ENCODE results near the gene SRXN1. TPM values are rescaled to one million over a fixed set of nuclear protein-coding genes. Genes with fewer than 3 reads are reported as not detected.

The SRXN1 gene
- polyA plus RNA-seq, 2 of the 4 experiments (the other 2 are of a cell fraction) = 183 to 262 TPM

- TF ChIP-seq RARB (CRISPR knock-in tag; IDR thresholded peaks at IDR 0.05) (no peak), RNF2 (IDR thresholded peaks at IDR 0.05; ENCODE audit: borderline replicate concordance, low read depth) (no peak), TFCP2L1 (CRISPR knock-in tag; IDR thresholded peaks at IDR 0.05) (no peak), MAX (IDR thresholded peaks at IDR 0.05) (no peak), MYC (IDR thresholded peaks at IDR 0.05; ENCODE audit: borderline replicate concordance, low read length) (no peak), NR3C1 (IDR thresholded peaks at IDR 0.05) (no peak), BCL3 (IDR thresholded peaks at IDR 0.05) (no peak), HEYL (CRISPR knock-in tag; IDR thresholded peaks at IDR 0.05) (no peak), NFE2L2 (conservative IDR thresholded peaks at IDR 0.05; ENCODE audit: low read length) (no peak), ZSCAN20 (CRISPR knock-in tag; IDR thresholded peaks at IDR 0.05) (no peak), FOSL2 (IDR thresholded peaks at IDR 0.05) (no peak), FOSL2 (CRISPR knock-in tag; IDR thresholded peaks at IDR 0.05) (no peak), HDAC2 (IDR thresholded peaks at IDR 0.05) (no peak), TP53 (CRISPR knock-in tag; IDR thresholded peaks at IDR 0.05) (no peak), POLR2A (IDR thresholded peaks at IDR 0.05; ENCODE audit: low read length) (no peak), ZFP36 (IDR thresholded peaks at IDR 0.05; ENCODE audit: borderline replicate concordance, partially characterized antibody) (no peak), EHMT2 (IDR thresholded peaks at IDR 0.05; ENCODE audit: low read depth) (no peak), REST (IDR thresholded peaks at IDR 0.05) (no peak), NPAS2 (CRISPR knock-in tag; IDR thresholded peaks at IDR 0.05; ENCODE audit: borderline replicate concordance) (no peak)
- H3K4me1 ChIP-seq = peaks cover 4% of the 10 kb centered on the region; the same call in 1 of the 3 replicates
- no peaks in the 10 kb centered on the region for H3K9me3 ChIP-seq
- POLR2A ChIA-PET = no interaction called here
- FAIRE-seq (no peak), ATAC-seq (no peak), DNase-seq (ENCODE audit: low read depth in 1 of 2, low spot score in 1 of 2) (no peak)
- 93% methylated on average over 1 of the region's 1 CpG for WGBS (ENCODE audit: missing lambda C conversion rate)
- CTCF ChIA-PET = interaction anchor here (1.2 to 3.1 kb wide), 4 partner anchors 8 to 28 kb away, joined by 3 to 17 read pairs (median 4); no protein-coding TSS in a partner anchor
- no peak overlapping the region for H3K4me3 ChIP-seq
- H3K4me2 ChIP-seq = no peak overlapping the region
- no peak overlapping the region for H3K27ac ChIP-seq
Measured at GRCh38 chr20:638579-638978, 14.4 kb downstream of the SRXN1 start.

- Histone ChIP-seq H3K9me3 (no peaks in the 10 kb centered on the region), H3K4me3 (no peak overlapping the region), H3K4me2 (no peak overlapping the region), H3K4me1 (peaks cover 4% of the 10 kb centered on the region; the same call in 1 of the 3 replicates), H3K27ac (no peak overlapping the region)
- ChIA-PET POLR2A (no interaction called here), CTCF (interaction anchor here (0.8 to 3.1 kb wide), 5 partner anchors 9 to 76 kb away, joined by 3 to 17 read pairs (median 3); no protein-coding TSS in a partner anchor)
- ATAC-seq (no peak), FAIRE-seq (no peak), DNase-seq (ENCODE audit: low read depth in 1 of 2, low spot score in 1 of 2) (no peak)
- 77% methylated on average over 2 of the region's 2 CpGs for WGBS (ENCODE audit: missing lambda C conversion rate)
- TF ChIP-seq NFE2L2 (conservative IDR thresholded peaks at IDR 0.05; ENCODE audit: low read length) (no peak), FOSL2 (IDR thresholded peaks at IDR 0.05) (no peak), FOSL2 (CRISPR knock-in tag; IDR thresholded peaks at IDR 0.05) (no peak), HOXB13 (CRISPR knock-in tag; IDR thresholded peaks at IDR 0.05; ENCODE audit: low read depth) (no peak), PHF8 (IDR thresholded peaks at IDR 0.05; ENCODE audit: borderline replicate concordance, low read depth) (no peak), ZC3H11A (IDR thresholded peaks at IDR 0.05) (no peak), RFX5 (IDR thresholded peaks at IDR 0.05) (no peak), KDM1A (IDR thresholded peaks at IDR 0.05; ENCODE audit: low read depth) (no peak), KDM5A (IDR thresholded peaks at IDR 0.05) (no peak), USF2 (IDR thresholded peaks at IDR 0.05) (no peak), HOXB5 (CRISPR knock-in tag; IDR thresholded peaks at IDR 0.05) (no peak), SREBF2 (IDR thresholded peaks at IDR 0.05) (no peak), NPAS2 (CRISPR knock-in tag; IDR thresholded peaks at IDR 0.05; ENCODE audit: borderline replicate concordance) (no peak), BCL3 (IDR thresholded peaks at IDR 0.05) (no peak), MAX (IDR thresholded peaks at IDR 0.05) (no peak)
Measured at GRCh38 chr20:637559-637958, 15.4 kb downstream of the SRXN1 start.

Measured in A549 (cell line).